ENCODE data around the gene USP25. TPM values are rescaled to one million over a fixed set of nuclear protein-coding genes. Genes with fewer than 3 reads are reported as not detected.

USP25 gene
- total RNA-seq, 1 donor from 2014 or later: 53.2 TPM

GRCh38 chr21:15687208-15687607 lies 42.6 kb upstream of the USP25 start:
- intact Hi-C loops (cut with micrococcal nuclease): no loop called here
- Histone ChIP-seq H3K27ac (replicated peaks) (no peak overlapping the region), H3K9me3 (replicated peaks) (no peaks in the 10 kb centered on the region), H3K4me1 (peaks cover 3% of the 10 kb centered on the region), H3K36me3 (no peaks in the 10 kb centered on the region), H3K27me3 (ENCODE audit: low read depth) (no peaks in the 10 kb centered on the region), H3K4me3 (no peak overlapping the region)
- no peak for TF ChIP-seq CTCF (IDR thresholded peaks at IDR 0.05; ENCODE audit: borderline replicate concordance)
- no peak for DNase-seq

GRCh38 chr21:15688016-15688415 lies 41.8 kb upstream of the USP25 start:
- Histone ChIP-seq H3K27ac (replicated peaks) (no peak overlapping the region), H3K4me3 (no peak overlapping the region), H3K9me3 (replicated peaks) (no peaks in the 10 kb centered on the region), H3K36me3 (no peaks in the 10 kb centered on the region), H3K27me3 (ENCODE audit: low read depth) (no peaks in the 10 kb centered on the region), H3K4me1 (no peaks in the 10 kb centered on the region)
- no peak for DNase-seq
- no peak for TF ChIP-seq CTCF (IDR thresholded peaks at IDR 0.05; ENCODE audit: borderline replicate concordance)
- intact Hi-C loops (cut with micrococcal nuclease): no loop called here

GRCh38 chr21:15688809-15689208 lies 41.0 kb upstream of the USP25 start:
- intact Hi-C loops (cut with micrococcal nuclease): no loop called here
- no peak for TF ChIP-seq CTCF (IDR thresholded peaks at IDR 0.05; ENCODE audit: borderline replicate concordance)

GRCh38 chr21:15692711-15693110 lies 37.1 kb upstream of the USP25 start:
- Histone ChIP-seq H3K4me1 (no peaks in the 10 kb centered on the region), H3K36me3 (no peaks in the 10 kb centered on the region), H3K9me3 (replicated peaks) (peaks cover 5% of the 10 kb centered on the region), H3K27ac (replicated peaks) (no peak overlapping the region), H3K27me3 (ENCODE audit: low read depth) (peaks cover 12% of the 10 kb centered on the region), H3K4me3 (no peak overlapping the region)
- DNase-seq: no peak
- TF ChIP-seq CTCF (IDR thresholded peaks at IDR 0.05; ENCODE audit: borderline replicate concordance): no peak
- intact Hi-C loops (cut with micrococcal nuclease): no loop called here

More at GRCh38 chr21:15688809-15689208, 41.0 kb upstream of the USP25 start:
- H3K36me3 ChIP-seq: no peaks in the 10 kb centered on the region
- no peak overlapping the region for H3K4me3 ChIP-seq
- no peaks in the 10 kb centered on the region for H3K27me3 ChIP-seq (ENCODE audit: low read depth)
- H3K27ac ChIP-seq (replicated peaks): no peak overlapping the region
- no peaks in the 10 kb centered on the region for H3K4me1 ChIP-seq
- no peak for DNase-seq
- no peaks in the 10 kb centered on the region for H3K9me3 ChIP-seq (replicated peaks)

- Histone ChIP-seq H3K27me3 (ENCODE audit: low read depth) (peaks cover 12% of the 10 kb centered on the region), H3K4me1 (no peaks in the 10 kb centered on the region), H3K9me3 (replicated peaks) (peaks cover 15% of the 10 kb centered on the region), H3K36me3 (no peaks in the 10 kb centered on the region), H3K27ac (replicated peaks) (no peak overlapping the region), H3K4me3 (no peak overlapping the region)
- TF ChIP-seq CTCF (IDR thresholded peaks at IDR 0.05; ENCODE audit: borderline replicate concordance): no peak
- DNase-seq: no peak
- intact Hi-C loops (cut with micrococcal nuclease): no loop called here
Observed at GRCh38 chr21:15695241-15695640, 34.5 kb upstream of the USP25 start.

- no peak for DNase-seq
Observed at GRCh38 chr21:15701830-15702229, 28.0 kb upstream of the USP25 start.

More at GRCh38 chr21:15701830-15702229, 28.0 kb upstream of the USP25 start:
- Histone ChIP-seq H3K4me1 (no peaks in the 10 kb centered on the region), H3K36me3 (no peaks in the 10 kb centered on the region), H3K27ac (replicated peaks) (no peak overlapping the region), H3K4me3 (no peak overlapping the region), H3K9me3 (replicated peaks) (peaks cover 34% of the 10 kb centered on the region), H3K27me3 (ENCODE audit: low read depth) (no peaks in the 10 kb centered on the region)
- intact Hi-C loops (cut with micrococcal nuclease): no loop called here
- TF ChIP-seq CTCF (IDR thresholded peaks at IDR 0.05; ENCODE audit: borderline replicate concordance): no peak

Data from left ventricle myocardium inferior (tissue), 1 donor.